ENCODE results near the gene CIDEB. TPM values are rescaled to one million over a fixed set of nuclear protein-coding genes. Genes with fewer than 3 reads are reported as not detected.
A peak's percentile ranks its signal among the peaks of the same experiment; 100 is the strongest.

CIDEB gene
- total RNA-seq, 4 donors from 2014 or later, result 22.3 to 184 (median 136) TPM

DNA sequence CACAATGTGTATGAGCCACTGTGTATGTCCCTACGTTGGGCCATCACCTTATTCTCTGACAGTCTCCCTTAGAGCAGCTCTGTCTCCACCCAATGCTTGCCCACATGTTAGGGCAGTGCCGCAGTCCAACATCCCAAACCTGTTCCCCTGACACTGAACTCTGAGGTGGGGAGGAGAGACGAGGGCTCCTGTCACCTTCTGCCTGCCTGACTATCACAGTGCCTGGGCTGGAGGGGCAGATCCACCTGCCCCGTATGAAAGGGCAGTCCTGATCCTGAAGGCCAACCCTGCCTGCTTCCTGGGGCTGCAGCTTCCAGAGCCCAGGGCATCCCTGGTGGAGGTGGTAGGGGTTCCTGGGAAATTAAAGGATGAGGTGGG lies 47.0 kb downstream of the CIDEB start:
- DNase-seq, result no peak
- Histone ChIP-seq H3K4me1 (no peaks in the 10 kb centered on the region), H3K27ac (no peak overlapping the region), H3K9me3 (no peaks in the 10 kb centered on the region), H3K27me3 (no peaks in the 10 kb centered on the region), H3K36me3 (peaks cover 0 to 11% (median 0%) of the 10 kb centered on the region in 3 donors), H3K4me3 (no peak overlapping the region)
- TF ChIP-seq POLR2A (IDR thresholded peaks at IDR 0.05), result no peak
- TF ChIP-seq, protein P1, sequence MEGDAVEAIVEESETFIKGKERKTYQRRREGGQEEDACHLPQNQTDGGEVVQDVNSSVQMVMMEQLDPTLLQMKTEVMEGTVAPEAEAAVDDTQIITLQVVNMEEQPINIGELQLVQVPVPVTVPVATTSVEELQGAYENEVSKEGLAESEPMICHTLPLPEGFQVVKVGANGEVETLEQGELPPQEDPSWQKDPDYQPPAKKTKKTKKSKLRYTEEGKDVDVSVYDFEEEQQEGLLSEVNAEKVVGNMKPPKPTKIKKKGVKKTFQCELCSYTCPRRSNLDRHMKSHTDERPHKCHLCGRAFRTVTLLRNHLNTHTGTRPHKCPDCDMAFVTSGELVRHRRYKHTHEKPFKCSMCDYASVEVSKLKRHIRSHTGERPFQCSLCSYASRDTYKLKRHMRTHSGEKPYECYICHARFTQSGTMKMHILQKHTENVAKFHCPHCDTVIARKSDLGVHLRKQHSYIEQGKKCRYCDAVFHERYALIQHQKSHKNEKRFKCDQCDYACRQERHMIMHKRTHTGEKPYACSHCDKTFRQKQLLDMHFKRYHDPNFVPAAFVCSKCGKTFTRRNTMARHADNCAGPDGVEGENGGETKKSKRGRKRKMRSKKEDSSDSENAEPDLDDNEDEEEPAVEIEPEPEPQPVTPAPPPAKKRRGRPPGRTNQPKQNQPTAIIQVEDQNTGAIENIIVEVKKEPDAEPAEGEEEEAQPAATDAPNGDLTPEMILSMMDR (IDR thresholded peaks at IDR 0.05), result no peak

DNA sequence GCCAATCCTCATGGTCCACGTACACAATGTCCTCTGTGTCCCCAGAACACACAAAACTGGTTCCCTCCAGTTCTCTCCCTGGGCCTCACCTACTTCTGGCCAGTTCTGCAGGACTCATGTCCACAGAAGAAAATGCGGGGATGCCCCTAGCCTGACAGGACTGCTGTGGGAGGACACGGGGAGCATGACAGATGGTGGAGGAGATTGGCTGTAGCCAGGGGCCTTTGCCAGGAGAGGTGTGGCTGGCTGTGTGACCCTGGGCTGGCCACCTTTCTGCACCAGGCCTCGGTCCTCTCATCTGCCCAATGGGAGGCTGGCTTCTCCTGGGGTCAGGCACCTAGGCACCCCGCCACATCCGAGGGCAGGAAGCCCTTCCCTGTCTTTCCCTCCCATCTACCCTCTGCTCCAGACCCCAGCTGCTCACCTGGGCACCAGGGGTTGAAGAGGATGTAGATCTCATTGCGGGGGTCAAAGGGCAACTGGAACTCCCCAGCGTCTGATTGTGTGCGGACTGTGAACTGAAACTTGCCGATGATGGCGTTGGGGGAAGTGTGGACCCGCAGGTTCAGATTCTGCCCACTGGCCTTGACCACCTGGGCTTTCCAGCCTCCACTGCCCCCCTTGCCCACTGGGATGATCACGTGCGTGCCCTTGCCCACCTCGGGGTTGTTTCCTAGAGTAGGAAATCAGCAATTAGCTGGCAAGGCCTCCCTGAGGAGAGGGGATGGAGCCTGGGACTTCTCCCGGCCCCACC lies 47.6 kb downstream of the CIDEB start:
- no peak for DNase-seq
- Histone ChIP-seq H3K27me3 (no peaks in the 10 kb centered on the region), H3K27ac (no peak overlapping the region), H3K36me3 (peaks cover 0 to 7% (median 0%) of the 10 kb centered on the region in 3 donors), H3K4me3 (no peak overlapping the region), H3K4me1 (no peaks in the 10 kb centered on the region), H3K9me3 (no peaks in the 10 kb centered on the region)
- TF ChIP-seq, protein P1 (IDR thresholded peaks at IDR 0.05), result no peak
- no peak for TF ChIP-seq POLR2A (IDR thresholded peaks at IDR 0.05)

DNA sequence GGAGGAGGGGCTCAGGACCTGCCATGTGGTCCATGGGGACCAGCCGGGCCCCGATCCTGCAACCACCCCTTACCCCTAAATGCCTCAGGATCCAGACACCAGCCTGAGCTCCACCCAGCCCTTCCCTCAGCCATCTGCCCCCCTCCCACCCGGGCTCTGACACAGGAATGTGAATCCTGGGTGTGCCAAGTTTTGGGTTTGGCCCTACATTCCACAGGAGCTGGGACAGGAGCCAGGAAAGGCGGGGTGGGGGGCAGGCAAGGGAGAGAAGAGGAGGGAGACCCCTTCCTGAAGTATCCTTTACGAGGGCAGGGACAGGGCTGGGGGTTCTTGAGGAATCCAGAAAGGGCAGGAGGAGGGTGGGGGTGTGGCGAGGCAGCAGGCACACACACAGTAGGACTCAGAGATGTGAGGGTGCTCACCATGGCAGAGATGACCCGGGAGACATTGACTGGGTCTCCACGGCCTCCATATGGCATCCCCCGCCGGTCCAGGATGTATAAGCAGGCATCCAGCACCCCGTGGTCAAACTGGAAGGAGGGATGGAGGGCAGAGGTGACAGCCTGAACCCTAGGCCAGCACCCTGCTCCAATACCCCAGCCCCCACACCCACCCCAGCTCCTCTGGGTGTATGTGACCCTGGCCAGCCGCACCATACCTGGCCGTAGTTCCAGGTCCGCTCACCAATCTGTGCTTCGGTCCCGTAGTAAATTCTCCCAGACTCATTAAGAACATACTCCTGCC lies 48.3 kb downstream of the CIDEB start:
- Histone ChIP-seq H3K4me3 (no peak overlapping the region), H3K36me3 (peaks cover 0 to 10% (median 0%) of the 10 kb centered on the region in 3 donors), H3K27me3 (no peaks in the 10 kb centered on the region), H3K9me3 (no peaks in the 10 kb centered on the region), H3K4me1 (no peaks in the 10 kb centered on the region), H3K27ac (no peak overlapping the region)
- no peak for DNase-seq
- TF ChIP-seq, protein P1 (IDR thresholded peaks at IDR 0.05), result no peak
- no peak for TF ChIP-seq POLR2A (IDR thresholded peaks at IDR 0.05)

GRCh38 chr14:24258548-24259265 lies 49.1 kb downstream of the CIDEB start:
- Histone ChIP-seq H3K27ac (no peak overlapping the region), H3K9me3 (no peaks in the 10 kb centered on the region), H3K4me1 (no peaks in the 10 kb centered on the region), H3K4me3 (no peak overlapping the region), H3K27me3 (no peaks in the 10 kb centered on the region), H3K36me3 (peaks cover 0 to 10% (median 0%) of the 10 kb centered on the region in 3 donors)
- TF ChIP-seq POLR2A (IDR thresholded peaks at IDR 0.05), result no peak
- TF ChIP-seq, protein P1 (IDR thresholded peaks at IDR 0.05), result no peak
- no peak for DNase-seq

DNA sequence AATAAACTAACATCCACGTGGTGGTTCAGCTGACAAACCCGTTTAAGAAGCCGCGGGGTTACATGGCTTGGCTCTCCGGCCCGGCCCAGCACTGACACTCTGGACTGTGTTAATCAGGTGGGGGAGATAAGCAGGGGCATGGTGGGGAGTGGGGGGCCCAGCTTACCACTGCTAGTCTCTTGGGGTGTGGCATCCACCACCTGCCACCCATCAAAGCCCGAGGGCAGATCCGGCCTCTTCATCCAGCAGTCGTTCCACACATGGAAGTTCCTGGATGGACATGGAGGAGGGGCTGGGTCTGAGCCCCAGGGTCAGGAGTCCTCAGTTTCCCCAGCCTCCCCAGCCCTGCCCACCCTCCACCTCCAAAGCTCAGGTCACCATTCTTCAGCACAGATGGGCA lies 49.7 kb downstream of the CIDEB start:
- Histone ChIP-seq H3K27ac (no peak overlapping the region), H3K4me3 (no peak overlapping the region)
- TF ChIP-seq POLR2A (IDR thresholded peaks at IDR 0.05), result no peak
- TF ChIP-seq, protein P1 (IDR thresholded peaks at IDR 0.05), result no peak

More for the DNA sequence above, 49.7 kb downstream of the CIDEB start:
- no peaks in the 10 kb centered on the region for H3K27me3 ChIP-seq
- peaks cover 0 to 10% (median 0%) of the 10 kb centered on the region in 3 donors for H3K36me3 ChIP-seq
- peak in 1 of 3 donors; percentile 33 for DNase-seq
- no peaks in the 10 kb centered on the region for H3K4me1 ChIP-seq
- H3K9me3 ChIP-seq, result no peaks in the 10 kb centered on the region

All from Peyer's patch (tissue), 4 donors.